Endothelial cell of umbilical vein (primary cell): ENCODE data around the gene CAMK2D. TPM values are rescaled to one million over a fixed set of nuclear protein-coding genes. Genes with fewer than 3 reads are reported as not detected.

ENCODE experiments used
- BruUV-seq: library from RNA; stranded (reverse); fragments of 400-500 nt; replicated peaks from 2 replicates; lab custom pipeline; 2021; lab: Mats Ljungman, UMichigan
- CTCF ChIA-PET: fragments of 300-600, 350-600 bp; sonication (Branson Sonifier 250); formaldehyde crosslinking; loops from one replicate; lab custom pipeline; 2021; ENCODE audit warnings: antibody characterized with exemption, inconsistent platforms; lab: Charles Lee
- POLR2A ChIA-PET: fragments of 300-600, 350-600 bp; sonication (Branson Sonifier 250); formaldehyde crosslinking; loops from one replicate; lab custom pipeline; 2021; ENCODE audit warnings: antibody characterized with exemption, inconsistent platforms; lab: Charles Lee
- DNase-seq: peaks from one replicate; pipeline ENCODE4 v3.0.0-alpha.2; 2011; ENCODE audit warnings: low read depth, low spot score
- FAIRE-seq: peaks from 2 replicates; lab custom pipeline; 2011; peaks lifted over from hg19 to GRCh38; lab: Jason Lieb, UNC
- H2AFZ ChIP-seq: 2 replicates; pipeline ENCODE4 v1.6.0; 2012; ENCODE audit warnings: low read depth, low read length, control low read depth, inconsistent platforms
- H3K27ac ChIP-seq: 2 replicates; pipeline ENCODE4 v1.5.1; 2011; ENCODE audit warnings: low read depth, mild to moderate bottlenecking, control low read depth, low read length, moderate library complexity; ENCODE audit not compliant: insufficient read depth
- H3K27me3 ChIP-seq, 2 experiments: 2 replicates each; pipeline versions ENCODE4 v1.6.0 to v1.6.1; 2011; ENCODE audit warnings: low read length in 2 of 2, mixed read lengths in 1 of 2; ENCODE audit not compliant: control insufficient read depth in 2 of 2, insufficient read depth in 2 of 2
- H3K36me3 ChIP-seq, 2 experiments: 2 replicates in 1 of 2; 3 replicates in 1 of 2; pipeline ENCODE4 v1.5.1; 2011; ENCODE audit warnings: low read length in 2 of 2, mild to moderate bottlenecking in 1 of 2, moderate library complexity in 1 of 2; ENCODE audit not compliant: control insufficient read depth in 2 of 2, insufficient read depth in 2 of 2; ENCODE audit errors: extremely low read depth in 1 of 2
- H3K4me1 ChIP-seq: 3 replicates; pipeline ENCODE4 v1.5.1; 2011; ENCODE audit warnings: mild to moderate bottlenecking, low read length; ENCODE audit not compliant: control insufficient read depth, insufficient read depth; ENCODE audit errors: extremely low read depth
- H3K4me2 ChIP-seq: 2 replicates; pipeline ENCODE4 v1.6.1; 2011; ENCODE audit warnings: low read length, control low read depth, mixed read lengths; ENCODE audit not compliant: insufficient read depth
- H3K4me3 ChIP-seq, 3 experiments: fragments of 200-600 bp in 1 of 3; sonication (generic), shearing (Covaris generic) in 1 of 3; replicated peaks in 1 of 3; 2 replicates each; pipeline ENCODE4 v1.5.1; 2011 to 2016; ENCODE audit warnings: control low read depth in 3 of 3, low read length in 3 of 3, mild to moderate bottlenecking in 2 of 3, inconsistent platforms in 1 of 3, low read depth in 1 of 3, moderate library complexity in 1 of 3; ENCODE audit not compliant: insufficient read depth in 1 of 3
- H3K79me2 ChIP-seq: 2 replicates; pipeline ENCODE4 v1.6.0; 2012; ENCODE audit warnings: low read length, inconsistent platforms; ENCODE audit not compliant: control insufficient read depth, insufficient read depth
- H3K9ac ChIP-seq: replicated peaks from 2 replicates; pipeline ENCODE3; 2011; ENCODE audit warnings: low read length, control low read depth; ENCODE audit not compliant: insufficient read depth; ENCODE audit errors: extremely low read depth
- H3K9me1 ChIP-seq: replicated peaks from 3 replicates; pipeline ENCODE4 v1.6.0; 2011; ENCODE audit warnings: mild to moderate bottlenecking, low read length; ENCODE audit not compliant: control insufficient read depth, insufficient read depth; ENCODE audit errors: extremely low read depth
- H3K9me3 ChIP-seq: replicated peaks from 2 replicates; pipeline ENCODE4 v1.5.1; 2012; ENCODE audit warnings: low read length, inconsistent platforms; ENCODE audit not compliant: control insufficient read depth, insufficient read depth
- H4K20me1 ChIP-seq: replicated peaks from 2 replicates; pipeline ENCODE3; 2011; ENCODE audit warnings: mild to moderate bottlenecking, low read length; ENCODE audit not compliant: control insufficient read depth, insufficient read depth; ENCODE audit errors: extremely low read depth
- EZH2 ChIP-seq: IDR thresholded peaks from 2 replicates; pipeline ENCODE4 v1.6.1; 2012; ENCODE audit warnings: borderline replicate concordance, low read depth, mild to moderate bottlenecking, moderate library complexity, low read length, inconsistent platforms; ENCODE audit not compliant: severe bottlenecking
- FOS ChIP-seq: IDR thresholded peaks from 2 replicates; pipeline ENCODE4 v1.6.1; 2011; ENCODE audit warnings: mild to moderate bottlenecking, low read length, moderate library complexity, borderline replicate concordance; ENCODE audit not compliant: insufficient read depth
- GATA2 ChIP-seq: IDR thresholded peaks from 2 replicates; pipeline ENCODE4 v1.7.0; 2011; ENCODE audit warnings: low read depth, mild to moderate bottlenecking, moderate library complexity, mixed read lengths, low read length; ENCODE audit not compliant: insufficient read length, insufficient read depth
- JUN ChIP-seq: IDR thresholded peaks from 2 replicates; pipeline ENCODE4 v1.6.1; 2011; ENCODE audit warnings: borderline replicate concordance, low read depth; ENCODE audit not compliant: insufficient read length, insufficient read depth
- MYC ChIP-seq: IDR thresholded peaks from one replicate; pipeline ENCODE4 v1.6.1; 2011; ENCODE audit warnings: mild to moderate bottlenecking, low read depth, low read length
- POLR2A ChIP-seq: IDR thresholded peaks from 2 replicates; pipeline ENCODE4 v1.6.1; 2012; ENCODE audit warnings: low read depth, mild to moderate bottlenecking, control low read depth, low read length
- POLR2AphosphoS5 ChIP-seq: IDR thresholded peaks from 2 replicates; pipeline ENCODE4 v1.6.1; 2012; ENCODE audit warnings: low read depth, mild to moderate bottlenecking, control low read depth, low read length, moderate library complexity; ENCODE audit not compliant: insufficient read depth
- dilution Hi-C: fragments of 300-500 bp; cut with MboI; formaldehyde crosslinking; loops from one replicate; pipeline ENCODE4 v1.15.0; 2019; ENCODE audit warnings: low sequenced_read_pairs; ENCODE audit not compliant: extremely low pct_ligation_motif_present
- intact Hi-C: fragments of 100-400 bp; cut with micrococcal nuclease; formaldehyde crosslinking; loops from one replicate; pipeline ENCODE4 v1.10.0; 2022
- polyA plus RNA-seq, 4 experiments: library from polyadenylated mRNA; depleted of rRNA in 3 of 4; stranded (reverse) in 3 of 4; unstranded in 1 of 4; fragments of >200 nt; gene quantifications; 2 replicates each; pipeline versions ENCODE4 v1.2.1 to v1.2.3, GENCODE V29; 2011 to 2012; ENCODE audit warnings: missing spikeins in 1 of 4
- total RNA-seq: library from RNA; stranded (reverse); gene quantifications from 2 replicates; pipeline ENCODE4 v1.2.3, GENCODE V29; 2021
- TF ChIP-seq, protein P1 (sequence below), 2 donors: IDR thresholded peaks; 1 replicate in 1 of 2; 2 replicates in 1 of 2; pipeline ENCODE4 v1.5.1; 2011; ENCODE audit warnings: low read length in 2 of 2, mild to moderate bottlenecking in 2 of 2, moderate library complexity in 2 of 2, control low read depth in 1 of 2, inconsistent platforms in 1 of 2, low read depth in 1 of 2; ENCODE audit not compliant: insufficient read depth in 1 of 2; ENCODE audit errors: extremely low read depth in 1 of 2
- TF ChIP-seq, protein P2 (sequence below): IDR thresholded peaks from 2 replicates; pipeline ENCODE4 v1.6.1; 2011; ENCODE audit not compliant: insufficient read depth, insufficient read length

The CAMK2D gene
- total and polyA plus RNA-seq, 2 donors (not counting 3 experiments of a cell fraction or from before 2014, with no cell fraction given), result 10.4 to 30.7 TPM

DNA sequence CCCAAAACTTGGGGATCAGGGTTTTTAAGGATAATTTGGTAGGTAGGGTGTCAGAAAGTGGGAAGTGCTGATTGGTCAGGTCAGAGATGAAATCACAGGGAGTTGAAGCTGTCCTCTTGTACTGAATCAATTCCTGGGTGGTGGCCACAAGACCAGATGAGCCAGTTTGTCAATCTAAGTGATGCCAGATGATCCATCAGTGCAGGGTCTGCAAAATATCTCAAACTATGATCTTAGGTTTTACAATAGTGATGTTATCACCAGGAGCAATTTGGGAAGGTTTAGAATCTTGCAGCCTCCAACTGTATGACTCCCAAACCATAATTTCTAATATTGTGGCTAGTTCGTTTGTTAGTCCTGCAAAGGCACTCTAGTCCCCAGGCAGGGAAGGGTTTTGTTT, 43.3 kb downstream of the CAMK2D start:
- Histone ChIP-seq H4K20me1 (no peaks in the 10 kb centered on the region), H3K79me2 (no peaks in the 10 kb centered on the region), H3K9me3 (no peaks in the 10 kb centered on the region), H3K4me1 (no peaks in the 10 kb centered on the region), H3K9ac (no peak overlapping the region), H3K9me1 (no peaks in the 10 kb centered on the region), H3K27me3 (no peaks in the 10 kb centered on the region), H2AFZ (no peak overlapping the region), H3K27ac (no peak overlapping the region), H3K4me3 (no peak overlapping the region), H3K36me3 (no peaks in the 10 kb centered on the region), H3K4me2 (no peak overlapping the region)
- no TSS peak for BruUV-seq
- intact Hi-C loops, result no loop called here
- ChIA-PET POLR2A (no interaction called here), CTCF (interaction anchor here (1.7 kb wide), 1 partner anchor 10 kb away, joined by 4 read pairs; no protein-coding TSS in a partner anchor)
- no peak for DNase-seq
- no peak for FAIRE-seq
- TF ChIP-seq POLR2A (no peak), JUN (no peak), FOS (no peak), EZH2 (no peak), MYC (no peak), POLR2AphosphoS5 (no peak), GATA2 (no peak)
- TF ChIP-seq, protein P1, sequence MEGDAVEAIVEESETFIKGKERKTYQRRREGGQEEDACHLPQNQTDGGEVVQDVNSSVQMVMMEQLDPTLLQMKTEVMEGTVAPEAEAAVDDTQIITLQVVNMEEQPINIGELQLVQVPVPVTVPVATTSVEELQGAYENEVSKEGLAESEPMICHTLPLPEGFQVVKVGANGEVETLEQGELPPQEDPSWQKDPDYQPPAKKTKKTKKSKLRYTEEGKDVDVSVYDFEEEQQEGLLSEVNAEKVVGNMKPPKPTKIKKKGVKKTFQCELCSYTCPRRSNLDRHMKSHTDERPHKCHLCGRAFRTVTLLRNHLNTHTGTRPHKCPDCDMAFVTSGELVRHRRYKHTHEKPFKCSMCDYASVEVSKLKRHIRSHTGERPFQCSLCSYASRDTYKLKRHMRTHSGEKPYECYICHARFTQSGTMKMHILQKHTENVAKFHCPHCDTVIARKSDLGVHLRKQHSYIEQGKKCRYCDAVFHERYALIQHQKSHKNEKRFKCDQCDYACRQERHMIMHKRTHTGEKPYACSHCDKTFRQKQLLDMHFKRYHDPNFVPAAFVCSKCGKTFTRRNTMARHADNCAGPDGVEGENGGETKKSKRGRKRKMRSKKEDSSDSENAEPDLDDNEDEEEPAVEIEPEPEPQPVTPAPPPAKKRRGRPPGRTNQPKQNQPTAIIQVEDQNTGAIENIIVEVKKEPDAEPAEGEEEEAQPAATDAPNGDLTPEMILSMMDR (IDR thresholded peaks at IDR 0.05; ENCODE audit: extremely low read depth in 1 of 2, insufficient read depth in 1 of 2, low read depth in 1 of 2, low read length in 2 of 2), result no peak
- TF ChIP-seq, protein P2, sequence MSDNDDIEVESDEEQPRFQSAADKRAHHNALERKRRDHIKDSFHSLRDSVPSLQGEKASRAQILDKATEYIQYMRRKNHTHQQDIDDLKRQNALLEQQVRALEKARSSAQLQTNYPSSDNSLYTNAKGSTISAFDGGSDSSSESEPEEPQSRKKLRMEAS, result no peak
- dilution Hi-C loops, result no loop called here
